ENCODE results near the gene PRDX2.
"Not testable (repeated sequence)": the region's sequence is repeated elsewhere in the genome, so short reads cannot be mapped to it uniquely, and the experiment has no call there.

PRDX2 gene

DNA sequence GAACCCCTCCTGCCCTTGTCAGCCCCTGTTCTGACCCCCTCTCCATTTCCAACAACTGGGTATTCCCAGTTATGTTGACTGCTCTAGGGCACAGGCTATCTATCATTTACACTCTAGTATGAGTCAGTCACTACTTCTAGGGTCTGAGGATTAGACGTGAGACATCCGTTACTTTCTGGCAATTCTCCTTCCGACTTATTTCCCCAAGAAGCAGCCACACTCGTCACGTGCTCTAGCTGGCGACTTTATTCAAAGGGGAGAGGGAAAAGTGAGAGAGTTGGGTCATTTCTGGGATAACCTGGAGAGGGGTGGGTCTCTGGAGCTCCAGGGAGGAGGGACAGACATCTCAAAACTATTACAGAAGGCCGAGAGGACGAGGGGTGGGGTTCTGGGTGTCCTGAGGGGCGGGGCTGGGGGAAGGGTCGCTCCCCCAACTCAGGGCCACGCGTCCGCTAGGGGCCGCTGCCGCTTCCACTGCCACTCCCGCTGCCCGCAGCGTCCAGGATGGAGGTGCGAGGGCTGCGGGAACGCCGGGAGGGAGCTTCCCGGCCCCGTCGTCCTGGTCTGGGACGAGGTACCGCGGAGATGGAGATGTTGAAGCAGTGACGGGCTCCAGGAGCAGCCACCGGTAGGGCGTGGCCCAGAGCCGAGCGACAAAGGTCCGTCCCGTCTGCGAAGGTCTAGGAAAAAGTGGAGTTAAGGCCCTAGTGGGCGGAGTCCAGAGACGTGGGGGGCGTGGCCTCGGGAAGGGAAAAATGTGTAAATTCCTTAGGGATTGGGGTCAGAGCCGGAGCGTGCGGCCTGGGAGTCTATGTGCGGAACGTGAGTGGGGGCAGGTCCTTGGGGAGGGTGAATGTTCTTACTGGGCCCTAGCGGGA lies 23.9 kb upstream of the PRDX2 start:
- no peak for DNase-seq

DNA sequence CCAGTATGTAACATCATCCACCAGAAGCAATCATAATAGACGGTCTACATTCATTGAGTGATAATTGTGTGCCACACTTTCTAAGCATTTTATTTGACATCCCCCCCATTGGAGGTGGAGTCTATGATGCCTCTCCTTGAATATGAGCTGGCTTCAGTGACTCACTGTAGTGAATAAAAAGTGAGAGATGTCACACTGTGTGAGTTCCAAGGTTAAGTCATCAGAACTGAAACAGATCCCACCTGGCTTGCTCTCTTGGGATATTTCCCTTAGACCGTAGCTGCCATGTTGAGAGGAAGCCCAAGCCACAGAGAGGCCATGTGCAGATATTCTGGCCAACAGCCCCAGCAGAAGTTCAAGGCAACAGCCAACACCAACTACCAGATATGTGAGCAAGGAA lies 20.2 kb upstream of the PRDX2 start:
- no peak for DNase-seq

DNA sequence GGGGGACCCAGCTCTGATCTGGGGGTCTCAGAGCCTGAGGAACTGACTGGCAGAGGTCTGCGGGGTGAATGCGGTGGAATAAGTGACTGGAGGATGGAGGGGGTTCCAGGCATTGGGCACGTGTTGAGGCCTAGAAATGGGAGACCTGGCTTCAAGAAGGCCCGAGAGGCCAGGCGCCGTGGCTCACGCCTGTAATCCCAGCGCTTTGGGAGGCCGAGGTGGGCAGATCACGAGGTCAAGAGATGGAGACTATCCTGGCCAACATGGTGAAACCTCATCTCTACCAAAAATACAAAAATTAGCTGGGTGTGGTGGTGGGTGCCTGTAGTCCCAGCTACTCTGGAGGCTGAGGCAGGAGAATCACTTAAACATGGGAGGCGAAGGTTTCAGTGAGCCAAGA lies 16.2 kb upstream of the PRDX2 start:
- not testable (repeated sequence) for DNase-seq

DNA sequence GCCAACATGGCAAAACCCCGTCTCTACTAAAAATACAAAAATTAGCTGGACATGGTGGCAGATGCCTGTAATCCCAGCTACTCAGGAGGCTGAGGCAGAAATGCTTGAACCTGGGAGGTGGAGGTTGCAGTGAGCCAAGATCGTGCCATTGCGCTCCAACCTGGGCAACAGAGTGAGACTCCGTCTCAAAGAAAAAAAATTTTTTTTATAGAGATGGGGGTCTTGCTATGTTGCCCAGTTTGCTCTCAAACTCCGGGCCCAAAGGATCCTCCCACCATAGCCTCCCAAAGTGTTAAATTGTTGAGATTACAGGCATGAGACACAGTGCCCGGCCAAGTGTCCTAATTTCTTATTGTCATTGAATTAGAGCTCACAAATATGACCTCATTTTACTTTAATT lies 15.6 kb upstream of the PRDX2 start:
- DNase-seq = not testable (repeated sequence)

DNA sequence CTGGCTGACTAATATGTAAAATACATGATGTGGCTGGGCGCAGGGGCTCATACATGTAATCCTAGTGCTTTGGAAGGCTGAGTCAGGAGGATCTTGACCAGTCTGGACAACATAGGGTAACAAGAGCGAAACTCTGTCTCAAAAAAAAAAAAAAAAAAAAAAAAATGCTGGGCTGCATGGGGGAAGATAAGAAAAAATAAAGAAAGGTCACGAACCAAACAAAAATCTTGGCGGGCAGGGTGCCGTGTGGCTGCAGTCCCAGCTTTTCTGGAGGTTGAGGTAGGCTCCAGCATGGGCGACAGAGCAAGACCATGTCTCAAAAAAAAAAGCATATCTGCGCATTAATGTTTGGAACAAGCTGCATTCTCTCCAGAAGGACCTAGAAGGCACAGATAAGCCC lies 13.5 kb upstream of the PRDX2 start:
- no peak for DNase-seq

DNA sequence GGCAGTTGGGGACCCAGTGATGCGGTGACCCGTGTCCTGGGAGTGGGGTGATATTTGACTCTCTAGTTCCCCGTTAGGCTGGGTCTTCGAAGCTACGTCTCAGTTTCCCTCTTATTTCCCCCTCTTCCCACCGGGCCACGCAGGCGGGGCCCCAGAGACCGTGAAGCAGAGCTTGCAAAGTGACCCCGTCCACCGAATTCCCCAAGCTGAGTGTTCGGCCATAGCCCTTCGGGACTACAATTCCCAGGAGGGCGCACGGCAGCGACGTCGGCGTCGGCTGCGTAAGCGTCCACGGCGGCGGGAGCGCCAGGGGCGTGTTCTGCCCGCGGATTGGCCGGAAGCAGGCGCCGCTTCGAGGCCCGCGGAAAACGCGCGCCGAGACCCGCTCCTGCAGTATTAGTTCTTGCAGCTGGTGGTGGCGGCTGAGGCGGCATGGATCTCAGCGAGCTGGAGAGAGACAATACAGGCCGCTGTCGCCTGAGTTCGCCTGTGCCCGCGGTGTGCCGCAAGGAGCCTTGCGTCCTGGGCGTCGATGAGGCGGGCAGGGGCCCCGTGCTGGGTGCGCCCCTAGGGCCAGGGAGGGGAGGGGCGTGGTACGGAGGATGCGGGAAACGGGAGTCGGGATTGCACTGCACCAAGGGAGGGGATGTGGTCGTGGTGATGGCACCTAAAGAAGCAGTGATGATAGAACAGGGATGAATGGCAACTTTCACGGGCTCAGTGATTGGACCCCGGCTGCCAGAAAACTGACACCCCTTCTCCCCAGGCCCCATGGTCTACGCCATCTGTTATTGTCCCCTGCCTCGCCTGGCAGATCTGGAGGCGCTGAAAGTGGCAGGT lies 4.9 kb upstream of the PRDX2 start, which contains the start of gene RNASEH2A:
TSS of gene RNASEH2A (plus strand) at position 343 of the 840 bp plus-strand sequence. CDS start at position 433, 90 bp downstream.
- DNase-seq = peak; percentile 83

DNA sequence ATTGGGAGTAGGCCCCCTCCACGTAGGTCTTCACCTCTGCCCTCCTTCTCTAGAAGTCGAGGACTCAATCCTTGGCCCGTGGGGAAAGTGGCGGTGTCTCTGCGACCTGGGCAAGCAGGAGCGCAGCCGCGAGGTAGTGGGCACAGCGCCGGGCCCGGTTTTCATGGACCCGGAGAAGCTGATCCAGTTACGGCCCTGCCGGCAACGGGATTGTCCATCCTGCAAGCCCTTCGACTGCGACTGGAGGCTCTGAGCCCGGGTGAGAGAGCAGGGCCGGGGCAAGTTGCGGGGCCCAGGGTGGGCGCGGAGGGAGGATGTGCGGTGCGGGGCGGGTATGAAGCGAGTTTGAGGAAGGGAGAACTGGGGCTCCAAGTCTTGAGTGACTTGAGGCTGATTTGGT lies 2.5 kb upstream of the PRDX2 start:
- DNase-seq = no peak

DNA sequence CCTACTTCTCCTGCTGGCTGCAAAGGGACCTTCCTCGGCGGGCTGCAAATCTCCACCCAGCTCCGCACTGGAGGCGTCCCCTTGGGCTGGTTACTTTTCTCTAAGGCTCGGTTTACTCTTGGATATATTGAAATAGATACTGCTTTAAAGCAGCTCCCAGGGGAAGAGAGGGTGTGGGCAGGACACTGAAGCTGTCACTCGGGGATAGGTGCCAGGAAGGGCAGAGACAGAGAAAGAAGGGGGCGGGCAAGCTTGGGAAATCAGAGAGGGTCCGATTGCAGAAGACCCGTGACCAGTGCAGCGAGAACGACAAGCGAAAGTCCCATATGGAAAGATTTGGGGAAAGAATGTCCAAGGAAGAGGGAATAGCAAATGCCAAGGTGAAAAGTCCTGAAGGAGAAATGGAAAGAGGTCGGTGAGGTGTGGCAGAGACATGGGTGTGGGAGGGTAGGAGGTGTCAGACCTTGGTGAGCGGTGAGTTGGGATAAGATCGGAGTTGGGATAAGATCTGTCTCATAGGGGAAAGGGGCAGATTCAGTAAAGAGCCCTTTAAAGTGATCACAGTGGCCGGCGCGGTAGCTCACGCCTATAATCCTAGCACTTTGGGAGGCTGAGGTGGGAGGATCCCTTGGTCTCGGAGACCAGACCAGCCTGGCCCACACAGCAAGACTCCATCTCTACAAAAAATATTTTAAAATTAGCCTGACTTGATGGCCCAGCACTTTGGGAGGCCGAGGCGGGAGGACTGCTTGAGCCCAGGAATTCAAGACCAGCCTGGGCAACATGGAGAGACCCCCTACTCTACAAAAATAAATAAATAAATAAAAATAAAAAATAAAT lies 887 bp upstream of the PRDX2 start:
- DNase-seq = no peak

DNA sequence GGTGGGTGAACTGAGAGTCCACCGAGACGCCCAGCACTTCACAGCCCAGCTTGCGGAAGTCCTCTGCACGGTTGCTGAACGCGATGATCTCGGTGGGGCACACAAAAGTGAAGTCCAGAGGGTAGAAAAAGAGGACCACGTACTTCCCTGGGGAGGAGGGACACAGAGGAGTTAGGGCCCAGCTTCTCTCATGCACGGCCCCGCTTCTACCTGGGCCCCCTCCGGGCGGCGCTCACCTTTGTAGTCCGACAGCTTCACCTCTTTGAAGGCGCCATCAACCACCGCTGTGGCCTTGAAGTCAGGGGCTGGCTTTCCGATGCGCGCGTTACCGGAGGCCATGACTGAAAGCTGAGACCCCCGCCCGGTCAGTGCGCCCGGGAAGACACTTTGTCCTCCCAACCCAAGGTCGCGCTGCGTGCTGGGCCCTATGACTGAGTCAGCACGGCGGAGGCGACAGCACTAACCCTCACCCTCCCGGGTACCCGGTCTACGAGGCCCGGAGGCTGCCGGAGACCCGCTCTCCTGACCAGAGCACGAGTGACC lies 606 bp downstream of the PRDX2 start:
- DNase-seq = no peak

DNA sequence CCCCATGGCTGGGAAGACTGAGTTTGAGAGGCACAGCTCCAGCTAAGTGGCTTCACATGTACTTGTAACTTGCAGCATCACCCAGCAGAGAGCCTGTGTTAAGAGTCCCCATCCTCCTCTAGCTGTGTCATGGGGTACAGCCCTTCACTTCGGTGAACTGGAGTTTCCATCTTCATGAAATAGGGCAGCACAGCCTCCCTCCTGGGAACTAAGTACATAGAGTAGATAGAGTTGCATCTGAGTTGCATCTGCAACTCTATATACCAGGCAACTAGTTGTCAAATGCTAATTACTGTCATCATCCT lies 1.2 kb downstream of the PRDX2 start:
- no peak for DNase-seq

DNA sequence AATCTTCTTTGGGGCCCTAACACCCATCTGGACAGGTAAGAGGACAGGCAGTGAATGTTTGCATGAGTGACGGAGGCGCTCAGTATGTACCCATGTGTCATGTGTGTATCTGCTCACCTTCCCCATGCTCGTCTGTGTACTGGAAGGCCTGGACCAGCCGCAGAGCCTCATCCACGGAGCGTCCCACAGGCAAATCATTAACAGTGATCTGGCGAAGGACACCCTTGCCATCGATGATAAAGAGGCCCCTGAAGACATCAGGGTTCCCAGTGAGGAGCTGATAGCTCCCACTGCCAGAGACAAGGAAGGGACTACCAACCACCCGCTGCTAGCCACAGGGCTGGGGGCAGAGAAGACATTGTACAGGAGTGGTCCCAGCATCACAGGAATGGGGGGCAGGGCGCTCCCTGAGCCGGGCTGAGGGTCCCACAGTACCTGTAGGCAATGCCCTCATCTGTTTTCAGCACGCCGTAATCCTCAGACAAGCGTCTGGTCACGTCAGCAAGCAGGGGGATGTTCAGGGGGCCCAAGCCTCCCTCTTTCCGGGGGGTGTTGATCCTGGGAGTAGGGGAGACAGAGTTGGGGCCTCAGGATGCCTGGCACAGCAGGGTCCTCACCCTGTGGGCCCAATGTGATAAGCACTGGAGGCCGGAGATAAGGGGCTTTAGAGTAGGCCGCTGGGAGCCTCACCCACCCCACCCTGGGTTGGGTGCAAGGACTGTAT lies 1.7 kb downstream of the PRDX2 start:
- no peak for DNase-seq

DNA sequence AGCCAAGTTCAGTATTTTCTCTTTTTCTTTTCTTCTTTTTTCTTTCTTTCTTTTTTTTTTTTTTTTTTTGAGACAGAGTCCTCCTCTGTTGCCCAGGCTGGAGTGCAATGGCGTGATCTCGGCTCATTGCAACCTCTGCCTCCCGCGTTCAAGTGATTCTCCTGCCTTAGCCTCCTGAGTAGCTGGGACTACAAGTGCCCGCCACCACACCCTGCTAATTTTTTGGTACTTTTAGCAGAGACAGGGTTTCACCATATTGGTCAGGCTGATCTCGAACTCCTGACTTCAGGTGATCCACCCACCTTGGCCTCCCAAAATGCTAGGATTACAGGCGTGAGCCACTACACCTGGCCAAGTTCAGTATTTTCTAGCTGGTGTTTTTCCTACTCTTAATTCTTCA lies 4.0 kb downstream of the PRDX2 start:
- not testable (repeated sequence) for DNase-seq

DNA sequence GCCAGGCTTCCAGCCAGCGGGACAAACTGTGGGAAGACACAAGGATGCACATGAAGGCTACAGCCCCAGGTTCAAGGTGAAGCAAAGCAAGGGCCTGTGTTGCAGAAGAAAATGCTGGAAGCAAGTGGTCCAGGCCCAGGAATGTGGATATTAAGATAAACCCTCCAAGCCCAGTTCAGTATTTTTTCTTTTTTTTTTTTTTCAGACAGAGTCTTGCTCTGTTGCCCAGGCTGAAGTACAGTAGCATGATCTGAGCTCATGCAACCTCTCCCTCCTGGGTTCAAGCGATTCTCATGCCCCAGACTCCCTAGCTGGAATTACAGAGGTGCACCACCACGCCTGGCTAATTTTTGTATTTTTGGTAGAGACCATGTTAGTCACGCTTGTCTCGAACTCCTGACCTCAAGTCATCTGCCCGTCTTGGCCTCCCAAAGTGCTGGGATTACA lies 4.4 kb downstream of the PRDX2 start:
- DNase-seq = no peak

DNA sequence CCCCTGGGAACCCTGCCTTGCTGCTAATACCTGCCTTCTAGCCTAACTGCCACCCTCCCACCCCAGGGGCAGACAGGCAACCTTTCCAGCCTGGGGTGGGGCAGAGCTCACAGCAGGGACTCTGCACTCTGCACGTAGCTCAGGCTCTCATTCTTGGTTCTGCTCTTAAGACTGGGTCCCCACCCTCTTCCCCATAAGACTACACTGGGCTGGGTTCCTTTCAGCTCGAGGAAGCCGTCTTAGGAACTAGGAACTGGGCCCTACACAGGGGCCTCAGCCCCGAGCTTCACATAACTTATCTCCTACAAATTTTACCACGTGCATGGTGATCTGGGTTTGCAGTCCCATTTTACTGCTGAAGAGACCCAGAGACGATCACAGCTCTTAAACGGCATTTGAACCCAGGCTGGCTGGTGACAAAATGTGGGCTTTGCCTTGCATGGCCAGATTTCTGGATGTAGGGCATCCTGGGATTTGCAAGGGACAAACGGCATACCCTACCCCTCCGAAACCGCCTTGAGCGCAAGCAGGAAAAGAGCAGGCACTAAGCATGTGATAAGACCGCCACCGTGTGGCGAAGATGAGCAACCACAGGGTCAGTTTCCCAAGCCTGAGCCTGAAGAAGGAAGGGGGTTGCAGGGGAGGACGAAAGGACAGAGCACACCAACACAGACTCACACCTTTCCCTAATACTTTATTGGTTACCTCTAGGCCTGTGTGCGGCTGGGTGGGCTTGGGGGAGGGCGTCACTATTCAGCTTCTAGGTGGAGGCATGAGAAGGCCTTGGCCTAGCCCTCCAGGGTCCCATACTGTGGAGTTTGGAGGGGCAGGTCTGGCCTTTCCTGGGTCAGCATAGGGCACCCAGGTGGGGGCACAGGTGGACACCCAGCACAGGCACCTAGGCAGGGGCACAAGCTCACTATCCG lies 5.2 kb downstream of the PRDX2 start:
- DNase-seq = peak; percentile 72

DNA sequence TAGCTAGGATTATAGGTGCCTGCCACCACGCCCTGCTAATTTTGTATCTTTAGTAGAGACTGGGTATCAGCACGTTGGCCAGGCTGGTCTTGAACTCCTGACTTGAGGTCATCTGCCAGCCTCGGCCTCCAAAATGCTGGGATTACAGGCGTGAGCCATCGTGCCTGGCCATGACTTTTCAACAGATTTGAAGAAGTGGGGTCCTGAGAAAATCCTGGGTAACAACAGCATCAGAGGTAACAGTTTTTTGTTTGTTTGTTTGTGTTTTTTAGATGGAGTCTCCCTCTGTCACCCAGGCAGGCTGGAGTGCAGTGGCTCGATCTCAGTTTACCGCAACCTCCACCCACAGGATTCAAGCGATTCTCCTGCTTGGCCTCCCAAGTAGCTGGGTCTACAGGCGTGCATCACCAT lies 6.6 kb downstream of the PRDX2 start:
- no peak for DNase-seq

DNA sequence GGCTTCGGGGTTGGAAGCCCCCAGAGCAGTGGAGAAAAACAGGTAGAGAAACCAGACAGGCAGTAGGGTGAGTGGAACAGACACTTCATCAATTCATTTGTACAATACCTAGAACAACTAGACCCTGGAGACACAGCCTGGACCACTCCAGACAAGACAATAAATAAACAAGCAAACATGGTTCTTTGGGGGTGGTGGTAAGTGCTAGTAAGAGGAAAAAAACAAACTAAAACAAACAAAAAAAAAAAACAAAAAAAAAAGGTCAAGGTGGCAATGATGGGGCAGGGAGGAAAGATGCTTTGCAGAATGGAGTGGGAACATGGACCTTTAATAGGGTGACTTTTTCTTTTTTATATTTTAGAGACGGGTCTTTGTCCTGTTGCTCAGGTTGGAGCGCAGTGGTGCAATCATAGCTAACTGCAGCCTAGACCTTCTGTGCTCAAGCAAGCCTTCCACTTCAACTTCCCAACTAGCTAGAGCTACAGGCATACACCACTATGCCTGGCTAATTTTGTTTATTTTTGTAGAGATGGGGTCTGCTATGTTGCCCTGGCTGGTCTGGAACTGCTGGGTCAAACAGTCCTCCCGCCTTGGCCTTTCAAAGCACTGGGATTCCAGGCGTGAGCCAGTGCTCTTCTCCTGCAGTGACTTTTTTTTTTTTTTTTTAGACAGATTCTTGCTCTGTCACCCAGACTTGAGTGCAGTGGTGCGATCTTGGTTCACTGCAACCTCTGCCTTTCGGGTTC lies 7.2 kb downstream of the PRDX2 start:
- no peak for DNase-seq

DNA sequence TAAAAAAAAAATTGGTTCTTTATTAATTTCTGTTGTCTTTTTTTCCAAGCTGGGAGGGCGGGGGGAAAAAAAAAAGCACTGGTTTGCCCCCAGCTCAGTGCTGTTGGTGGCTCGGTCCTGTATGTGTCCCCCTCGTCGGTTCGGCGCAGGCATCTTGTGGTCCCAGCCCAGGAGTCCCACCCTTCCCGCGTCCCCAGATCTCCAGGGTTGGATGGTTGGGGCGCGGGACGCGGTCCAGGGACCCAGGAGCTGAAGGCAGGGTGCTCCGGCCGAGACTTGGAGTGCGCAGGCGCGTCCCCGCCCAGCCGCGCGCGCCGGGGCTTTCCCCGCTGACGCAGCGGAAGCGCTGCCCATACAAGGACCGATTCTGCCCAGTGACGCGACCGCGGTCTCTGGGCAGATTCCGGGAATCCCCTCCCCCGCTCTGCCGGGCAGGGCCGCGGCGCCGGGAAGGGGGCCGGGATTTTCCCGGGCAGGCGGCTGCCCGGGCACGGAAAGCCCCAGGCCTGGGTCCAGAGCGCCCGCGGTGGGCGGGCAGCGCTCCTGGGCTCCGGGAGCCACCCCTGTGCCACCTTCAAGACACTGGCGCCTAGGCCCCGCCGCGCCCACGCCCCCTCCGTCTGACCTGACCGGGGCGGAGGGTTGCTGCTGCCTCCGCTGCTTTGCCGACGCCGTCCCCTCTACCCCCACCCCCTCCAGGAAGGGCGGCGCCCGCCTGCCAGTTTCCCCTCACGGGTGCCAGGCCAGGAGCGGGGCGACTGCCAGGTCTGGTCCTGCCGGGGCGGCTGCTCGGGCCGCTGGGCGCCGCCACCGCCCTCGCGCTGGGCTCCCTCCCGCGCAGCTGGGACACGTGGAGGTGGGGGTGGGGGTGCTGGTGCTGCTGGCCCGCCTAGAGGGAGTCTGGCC lies 8.1 kb downstream of the PRDX2 start:
- DNase-seq = peak; percentile 93

DNA sequence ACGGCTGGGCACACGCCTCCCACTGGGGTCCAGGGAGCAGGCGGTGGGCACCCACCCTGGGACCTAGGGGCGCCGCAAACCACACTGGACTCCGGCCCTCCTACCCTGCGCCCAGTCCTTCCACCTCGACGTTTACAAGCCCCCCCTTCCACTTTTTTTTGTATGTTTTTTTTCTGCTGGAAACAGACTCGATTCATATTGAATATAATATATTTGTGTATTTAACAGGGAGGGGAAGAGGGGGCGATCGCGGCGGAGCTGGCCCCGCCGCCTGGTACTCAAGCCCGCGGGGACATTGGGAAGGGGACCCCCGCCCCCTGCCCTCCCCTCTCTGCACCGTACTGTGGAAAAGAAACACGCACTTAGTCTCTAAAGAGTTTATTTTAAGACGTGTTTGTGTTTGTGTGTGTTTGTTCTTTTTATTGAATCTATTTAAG lies 8.7 kb downstream of the PRDX2 start:
- peak; percentile 53 for DNase-seq
